ENCODE measurements around the gene ASB17.

DNA sequence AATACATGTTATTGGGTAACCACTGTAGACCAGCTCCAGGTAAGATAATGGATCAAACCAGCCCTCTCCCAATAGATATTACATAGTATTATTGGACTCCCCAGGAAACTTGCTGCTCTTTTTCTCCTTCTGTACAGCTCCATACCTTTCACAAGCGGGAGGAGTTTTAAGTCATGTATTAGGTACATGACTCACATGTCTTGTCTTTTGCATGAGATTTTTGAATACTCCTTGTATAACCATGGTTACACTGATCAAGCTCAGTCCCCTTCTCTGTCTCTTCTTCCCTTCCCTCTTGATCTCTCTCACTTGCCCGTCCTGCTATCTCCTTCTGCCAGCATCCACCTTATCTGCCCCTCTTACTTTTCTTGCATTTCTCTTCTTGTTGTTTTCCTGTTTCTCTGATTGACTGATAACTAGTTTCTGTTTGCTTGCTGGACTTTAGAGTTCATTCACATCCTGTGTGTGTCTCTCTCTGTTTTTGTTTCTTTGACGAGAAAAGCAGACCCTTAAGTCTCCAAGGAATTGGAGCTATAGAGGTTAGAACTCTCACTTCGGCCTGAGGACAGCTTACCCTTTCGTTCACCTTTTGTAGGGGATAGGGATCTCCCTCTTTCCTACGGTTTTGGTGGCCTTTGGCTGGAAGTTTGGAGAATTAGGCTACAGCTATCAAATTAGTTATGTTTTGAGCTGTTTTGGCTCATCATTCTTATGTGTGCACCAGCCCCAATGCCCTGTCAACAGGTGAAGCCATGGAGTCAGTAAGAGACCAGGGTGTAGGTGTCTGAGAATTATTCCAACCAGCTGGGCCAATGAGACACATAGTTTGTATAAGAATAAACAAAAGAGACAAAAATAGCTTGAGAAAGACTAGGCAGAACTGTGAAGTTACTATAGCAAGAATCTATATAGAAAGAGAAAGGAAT lies 49.0 kb upstream of the ASB17 start:
- TF ChIP-seq, protein P1, sequence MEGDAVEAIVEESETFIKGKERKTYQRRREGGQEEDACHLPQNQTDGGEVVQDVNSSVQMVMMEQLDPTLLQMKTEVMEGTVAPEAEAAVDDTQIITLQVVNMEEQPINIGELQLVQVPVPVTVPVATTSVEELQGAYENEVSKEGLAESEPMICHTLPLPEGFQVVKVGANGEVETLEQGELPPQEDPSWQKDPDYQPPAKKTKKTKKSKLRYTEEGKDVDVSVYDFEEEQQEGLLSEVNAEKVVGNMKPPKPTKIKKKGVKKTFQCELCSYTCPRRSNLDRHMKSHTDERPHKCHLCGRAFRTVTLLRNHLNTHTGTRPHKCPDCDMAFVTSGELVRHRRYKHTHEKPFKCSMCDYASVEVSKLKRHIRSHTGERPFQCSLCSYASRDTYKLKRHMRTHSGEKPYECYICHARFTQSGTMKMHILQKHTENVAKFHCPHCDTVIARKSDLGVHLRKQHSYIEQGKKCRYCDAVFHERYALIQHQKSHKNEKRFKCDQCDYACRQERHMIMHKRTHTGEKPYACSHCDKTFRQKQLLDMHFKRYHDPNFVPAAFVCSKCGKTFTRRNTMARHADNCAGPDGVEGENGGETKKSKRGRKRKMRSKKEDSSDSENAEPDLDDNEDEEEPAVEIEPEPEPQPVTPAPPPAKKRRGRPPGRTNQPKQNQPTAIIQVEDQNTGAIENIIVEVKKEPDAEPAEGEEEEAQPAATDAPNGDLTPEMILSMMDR (IDR thresholded peaks at IDR 0.05) = no peak
- TF ChIP-seq POLR2A (IDR thresholded peaks at IDR 0.05) = no peak

All from Peyer's patch (tissue), 4 donors.